Stimulated activated CD8-positive, alpha-beta memory T cell treated with anti-CD3 and anti-CD28 coated beads, Interleukin-7, amount 100 ng/mL, for 4 hours (primary cell): ENCODE results near the gene MAN1A1.
"Not testable (repeated sequence)": the region's sequence is repeated elsewhere in the genome, so short reads cannot be mapped to it uniquely, and the experiment has no call there.

Experiments used
- DNase-seq, 2 donors: peaks; one replicate each; pipeline ENCODE4 v3.0.0-alpha.2; 2020; ENCODE audit warnings: low read depth in 2 of 2

The MAN1A1 gene

DNA sequence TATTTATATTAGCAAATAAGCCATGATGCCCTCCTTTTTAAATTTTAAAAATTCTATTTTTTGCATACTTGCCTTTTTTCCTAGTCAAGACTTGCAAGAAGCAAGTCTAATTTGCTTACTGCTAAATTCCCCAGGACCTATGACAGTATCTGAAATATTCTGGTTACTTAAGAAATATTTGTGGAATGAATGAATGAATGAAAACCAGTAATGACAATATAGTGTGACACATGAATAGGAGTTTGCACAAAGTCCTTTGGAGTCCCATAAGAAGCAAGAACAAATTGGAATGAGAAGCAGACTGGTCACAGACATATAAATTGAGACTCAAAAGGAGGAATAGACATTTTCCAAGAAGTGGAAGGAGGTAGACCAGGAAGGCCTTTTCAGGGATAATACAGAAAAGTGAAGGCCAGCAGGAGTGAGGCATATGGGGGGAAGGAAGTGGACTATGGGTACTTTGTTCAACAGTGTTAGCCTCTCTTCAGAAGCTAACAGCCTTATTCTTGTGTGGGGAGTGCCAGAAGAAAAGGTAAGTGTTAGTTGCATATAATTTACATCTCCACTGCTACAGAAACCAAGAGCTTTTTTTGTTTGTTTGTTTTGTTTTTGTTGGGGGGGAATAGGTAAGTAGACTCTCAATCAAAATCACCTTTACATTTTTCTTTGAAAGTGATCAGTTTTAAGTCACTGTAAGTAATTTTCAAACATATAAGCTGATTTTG is 177.5 kb downstream of the MAN1A1 start:
- DNase-seq: no peak

GRCh38 chr6:119171088-119171841 is 178.3 kb downstream of the MAN1A1 start:
- DNase-seq: no peak

GRCh38 chr6:119170447-119171087 is 179.0 kb downstream of the MAN1A1 start:
- DNase-seq: no peak

DNA sequence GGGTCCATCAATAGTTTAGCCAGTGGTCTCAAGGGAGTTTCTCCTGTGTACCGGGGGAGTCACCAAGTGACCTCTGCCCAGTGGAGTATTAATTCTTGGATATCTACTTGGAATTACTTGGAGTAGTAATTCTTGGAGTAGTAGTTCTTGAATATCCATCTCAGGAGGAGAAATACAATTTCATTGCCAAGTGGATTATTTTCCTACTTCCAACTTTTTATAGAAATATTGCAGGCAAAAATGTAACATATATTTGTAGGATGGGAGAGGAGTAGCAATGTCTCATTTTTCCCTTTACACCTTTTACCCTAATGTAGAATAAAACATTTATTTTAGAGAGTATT is 179.5 kb downstream of the MAN1A1 start:
- DNase-seq: no peak

DNA sequence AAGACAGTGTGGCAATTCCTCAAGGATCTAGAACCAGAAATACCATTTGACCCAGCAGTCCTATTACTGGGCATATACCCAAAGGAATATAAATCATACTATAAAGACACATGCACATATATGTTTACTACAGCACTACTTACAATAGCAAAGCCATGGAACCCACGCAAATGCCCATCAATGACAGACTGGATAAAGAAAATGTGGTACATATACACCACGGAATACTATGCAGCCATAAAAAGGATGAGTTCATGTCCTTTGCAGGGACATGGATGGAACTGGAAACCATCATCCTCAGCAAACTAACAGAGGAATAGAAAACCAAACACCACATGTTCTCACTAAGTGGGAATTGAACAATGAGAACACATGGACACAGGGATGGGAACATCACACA is 180.2 kb downstream of the MAN1A1 start:
- DNase-seq: not testable (repeated sequence)

- DNase-seq: no peak
These were observed 183.4 kb downstream of the MAN1A1 start for GRCh38 chr6:119166024-119166784.

DNA sequence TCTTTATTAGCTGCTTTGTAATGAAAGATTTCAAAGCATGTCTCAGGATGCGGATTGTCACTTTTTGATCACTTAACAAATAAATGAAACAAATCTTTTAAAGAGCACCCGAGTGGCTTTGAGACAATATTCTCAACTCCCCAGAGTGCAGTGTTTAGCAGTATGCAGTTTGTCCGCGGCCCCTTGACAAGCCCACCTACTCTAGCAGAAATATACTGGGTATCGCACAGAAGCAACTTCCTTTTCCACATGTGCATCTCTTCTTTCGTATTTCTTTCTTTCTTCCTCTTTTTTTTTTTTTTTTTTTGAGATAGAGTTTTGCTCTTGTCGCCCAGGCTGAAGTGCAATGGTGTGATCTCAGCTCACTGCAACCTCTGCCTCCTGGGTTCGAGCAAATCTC is 186.6 kb downstream of the MAN1A1 start:
- no peak for DNase-seq

GRCh38 chr6:119162134-119162775 is 187.3 kb downstream of the MAN1A1 start:
- no peak for DNase-seq

DNA sequence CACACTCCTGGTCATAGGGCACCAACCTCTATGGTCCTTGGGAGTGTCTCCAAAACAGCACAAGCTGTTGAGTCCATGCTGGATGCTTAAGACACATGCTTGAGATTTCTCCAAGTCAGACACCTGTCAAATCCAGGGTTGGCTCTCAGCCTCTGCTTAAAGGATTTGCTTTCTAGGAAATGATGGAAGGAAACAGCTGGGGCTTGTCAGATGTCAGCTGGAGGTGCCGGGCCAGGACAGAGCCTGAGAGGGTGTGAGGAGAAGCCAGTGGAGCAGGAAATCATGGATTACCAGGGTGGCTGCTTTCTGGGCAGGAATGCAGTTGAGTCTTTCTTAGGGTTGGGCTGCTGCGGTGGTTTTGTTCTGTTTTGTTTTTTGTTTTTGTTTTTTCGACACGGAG is 188.1 kb downstream of the MAN1A1 start:
- no peak for DNase-seq

GRCh38 chr6:119160911-119161310 is 188.7 kb downstream of the MAN1A1 start:
- DNase-seq: no peak

- no peak for DNase-seq
These were observed 191.3 kb downstream of the MAN1A1 start for GRCh38 chr6:119158057-119158848.

DNA sequence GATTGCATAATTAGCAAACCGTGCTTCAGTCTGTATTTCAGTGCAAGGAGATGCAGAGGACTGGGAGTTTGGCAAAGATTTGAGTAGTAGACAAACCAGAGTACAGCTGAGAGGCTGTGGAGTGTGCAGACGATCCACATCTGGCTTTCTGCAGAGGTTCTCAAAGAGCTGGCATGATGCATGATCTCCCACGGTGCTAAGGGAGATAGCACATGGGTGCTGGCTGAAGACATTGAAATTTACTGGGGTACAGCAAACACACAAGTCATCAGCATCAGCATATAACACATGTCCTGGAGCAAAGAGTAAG is 192.1 kb downstream of the MAN1A1 start:
- DNase-seq: no peak

- no peak for DNase-seq
These were observed 192.6 kb downstream of the MAN1A1 start for GRCh38 chr6:119156757-119157505.

DNA sequence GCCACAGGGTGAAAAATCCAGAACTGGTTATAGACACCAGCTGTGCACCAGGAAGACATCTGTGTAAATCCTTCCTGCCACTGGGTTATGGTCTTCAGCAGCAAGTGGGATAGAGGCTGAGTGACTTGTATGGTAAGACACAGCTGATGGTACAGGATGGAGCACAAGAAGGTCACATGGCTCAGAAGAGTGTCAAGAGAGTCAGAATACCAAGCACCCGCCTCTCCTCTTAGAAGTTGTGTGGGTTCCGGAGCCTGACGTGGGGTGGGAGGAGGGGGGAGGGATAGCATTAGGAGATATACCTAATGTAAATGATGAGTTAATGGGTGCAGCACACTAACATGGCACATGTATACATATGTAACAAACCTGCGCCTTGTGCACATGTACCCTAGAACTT is 193.5 kb downstream of the MAN1A1 start:
- not testable (repeated sequence) for DNase-seq

DNA sequence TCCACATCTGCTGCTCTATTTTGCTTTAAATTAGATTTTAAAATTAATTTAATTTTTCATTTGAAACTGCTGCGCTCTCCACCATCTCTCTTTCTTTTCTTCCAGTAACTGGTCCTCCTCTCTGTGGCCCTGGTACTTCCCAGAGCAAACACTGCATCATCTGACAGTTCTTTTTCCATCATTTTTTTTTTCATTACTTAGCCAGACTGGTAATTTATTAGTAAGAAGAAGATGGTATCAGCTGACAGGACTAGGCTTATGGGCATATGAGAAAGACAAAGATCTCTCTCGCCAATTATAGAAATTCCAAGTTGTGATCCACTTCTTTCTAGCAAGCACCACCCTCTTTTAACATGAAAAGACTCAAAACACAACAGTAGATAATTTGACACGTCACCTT is 197.4 kb downstream of the MAN1A1 start:
- no peak for DNase-seq

- no peak for DNase-seq
These were observed 200.6 kb downstream of the MAN1A1 start for GRCh38 chr6:119148825-119149525.

DNA sequence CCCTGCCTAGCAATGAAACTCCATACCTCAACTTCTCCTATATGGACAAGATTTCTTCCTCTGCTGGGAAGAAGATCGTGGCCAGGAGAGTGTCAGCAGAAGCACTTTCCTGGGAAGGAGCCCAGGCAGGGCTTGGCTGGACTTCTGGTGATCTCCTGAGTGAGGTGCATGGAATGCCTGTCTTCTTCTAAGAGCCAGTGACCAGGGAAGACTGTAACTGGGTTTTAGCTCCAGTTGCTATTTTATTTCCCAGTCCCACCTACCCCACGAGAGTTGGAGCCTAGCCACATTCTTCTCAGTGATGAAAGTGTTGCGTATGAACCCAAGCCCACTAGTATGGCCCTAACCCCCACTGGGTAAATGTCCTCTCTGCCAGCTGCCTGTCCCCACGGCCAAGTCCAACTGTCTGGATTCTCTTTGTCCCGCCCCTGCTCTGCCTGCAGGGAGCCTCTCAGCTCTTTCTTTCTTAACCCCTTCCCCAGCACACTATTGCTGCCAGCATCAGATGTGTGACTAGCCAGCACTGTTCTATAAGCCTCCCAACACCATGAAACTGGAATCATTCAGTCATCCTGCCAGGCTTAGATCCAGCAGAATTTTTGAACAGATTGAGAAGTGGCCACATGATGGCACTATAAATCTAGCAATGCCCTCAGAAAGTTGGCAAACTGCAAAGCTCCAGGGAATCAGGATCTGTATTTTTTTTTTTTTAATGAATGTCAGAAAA is 201.3 kb downstream of the MAN1A1 start:
- DNase-seq: no peak

DNA sequence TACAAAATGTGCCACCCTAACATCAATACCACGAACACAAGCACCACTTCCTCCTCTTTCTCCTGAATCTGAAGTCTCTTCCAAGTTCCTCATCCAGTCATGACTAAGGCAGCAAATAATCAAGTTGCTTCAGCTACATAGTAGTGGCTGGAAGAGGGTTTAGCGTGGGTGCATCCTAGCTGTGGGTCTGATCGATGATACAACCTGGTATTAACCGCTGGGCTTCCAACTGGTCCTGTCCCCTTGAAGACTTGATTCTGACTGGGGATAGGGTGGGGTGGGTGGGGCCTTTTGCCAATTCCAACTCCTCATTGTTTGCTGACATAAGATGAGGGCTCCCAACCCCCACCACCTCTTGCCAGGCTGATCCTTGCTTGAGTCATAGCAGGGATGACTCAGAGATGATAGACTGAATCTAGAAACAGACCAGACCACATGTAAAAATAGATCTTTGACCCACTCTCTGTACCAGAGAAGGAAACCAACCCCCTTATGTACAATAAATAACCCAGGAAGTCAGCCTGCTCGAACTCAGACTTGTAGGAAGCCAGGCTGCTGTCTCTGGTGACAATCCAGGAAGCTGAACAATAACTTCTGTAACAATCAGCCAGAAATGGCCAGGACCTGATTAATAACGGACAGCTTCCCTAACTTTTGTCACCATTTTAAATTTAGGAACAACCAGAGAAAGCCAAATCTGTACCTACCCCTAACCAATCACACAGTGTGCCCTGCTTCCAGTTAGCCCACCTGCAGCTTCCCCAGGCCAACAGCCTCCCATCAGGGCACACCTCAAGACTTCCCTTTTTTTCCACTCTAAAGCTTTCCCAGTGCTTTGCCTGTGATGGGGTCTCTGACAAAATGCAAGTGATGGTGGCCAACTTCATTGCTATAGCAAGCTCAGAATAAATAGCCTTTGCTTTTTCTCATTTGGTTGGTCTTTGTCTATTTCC is 202.2 kb downstream of the MAN1A1 start:
- peak; percentile 13 for DNase-seq
